Panc1 (cell line): ENCODE measurements around the gene BMP2. TPM values are rescaled to one million over a fixed set of nuclear protein-coding genes. Genes with fewer than 3 reads are reported as not detected.

Experiments
- ATAC-seq: fragments of 200-7000 bp; cut with Tn5 transposase; 2 replicates; pipeline ENCODE4 v1.9.1; 2020; ENCODE audit warnings: mild to moderate bottlenecking, moderate library complexity
- BruUV-seq: library from RNA; stranded (reverse); fragments of 400-500 nt; replicated peaks from 2 replicates; lab custom pipeline; 2021; lab: Mats Ljungman, UMichigan
- CTCF ChIA-PET: fragments of 300-600 bp; sonication (Branson Sonifier 250); formaldehyde crosslinking; loops from one replicate; lab custom pipeline; 2022; ENCODE audit warnings: antibody characterized with exemption; lab: Charles Lee
- POLR2A ChIA-PET: fragments of 300-600 bp; sonication (Branson Sonifier 250); formaldehyde crosslinking; loops from one replicate; lab custom pipeline; 2022; ENCODE audit warnings: antibody characterized with exemption; lab: Charles Lee
- DNase-seq: peaks from one replicate; pipeline ENCODE4 v3.0.0-alpha.2; 2010; ENCODE audit warnings: low read depth, low spot score
- H3K27ac ChIP-seq: 2 replicates; pipeline ENCODE4 v1.5.1; 2011; ENCODE audit warnings: mild to moderate bottlenecking, low read length, inconsistent platforms
- H3K27me3 ChIP-seq: fragments of 200-500 bp; sonication (Bioruptor generic); 2 replicates; pipeline ENCODE4 v1.6.0; 2014; ENCODE audit warnings: low read length, inconsistent platforms; ENCODE audit not compliant: control insufficient read depth, insufficient read depth
- H3K36me3 ChIP-seq: fragments of 200-500 bp; sonication (Bioruptor generic); 2 replicates; pipeline ENCODE4 v1.5.1; 2014; ENCODE audit warnings: inconsistent platforms, mild to moderate bottlenecking, low read length, moderate library complexity; ENCODE audit not compliant: control insufficient read depth, insufficient read depth
- H3K4me1 ChIP-seq: 2 replicates; pipeline ENCODE4 v1.5.1; 2011; ENCODE audit warnings: inconsistent platforms, mild to moderate bottlenecking, low read length, moderate library complexity; ENCODE audit not compliant: control insufficient read depth, insufficient read depth
- H3K4me3 ChIP-seq, 2 experiments: 2 replicates each; pipeline ENCODE4 v1.5.1; 2011 to 2012; ENCODE audit warnings: low read depth in 2 of 2, low read length in 2 of 2, mild to moderate bottlenecking in 2 of 2, inconsistent platforms in 1 of 2, moderate library complexity in 1 of 2
- H3K9me3 ChIP-seq: fragments of 200-500 bp; sonication (Bioruptor generic); 2 replicates; pipeline ENCODE4 v1.5.1; 2014; ENCODE audit warnings: low read depth, mild to moderate bottlenecking, inconsistent platforms, low read length, moderate library complexity; ENCODE audit not compliant: control insufficient read depth, insufficient read depth
- POLR2AphosphoS5 ChIP-seq: IDR thresholded peaks from 2 replicates; pipeline ENCODE4 v1.6.1; 2012; ENCODE audit warnings: mild to moderate bottlenecking, low read depth, low read length, moderate library complexity
- REST ChIP-seq, 2 experiments: IDR thresholded peaks; 2 replicates each; pipeline ENCODE4 v1.6.1; 2011 to 2012; ENCODE audit warnings: low read depth in 2 of 2, control low read depth in 1 of 2, low read length in 1 of 2, mild to moderate bottlenecking in 1 of 2, moderate library complexity in 1 of 2; ENCODE audit not compliant: insufficient read depth in 1 of 2
- SIN3A ChIP-seq: IDR thresholded peaks from 2 replicates; pipeline ENCODE4 v1.6.1; 2012; ENCODE audit warnings: low read depth, mild to moderate bottlenecking, low read length, moderate library complexity, borderline replicate concordance; ENCODE audit not compliant: insufficient read depth
- in situ Hi-C: cut with HindIII; loops from 2 replicates; pipeline ENCODE4 v1.10.0; 2016; ENCODE audit warnings: low sequenced_read_pairs, low pct_unique_long_range_greater_than_20kb
- intact Hi-C: fragments of 100-400 bp; cut with micrococcal nuclease; formaldehyde crosslinking; loops from one replicate; pipeline ENCODE4 v1.10.0; 2022; ENCODE audit not compliant: unreplicated experiment
- total RNA-seq: library from RNA; stranded (reverse); gene quantifications from one replicate; pipeline ENCODE4 v1.2.1, GENCODE V29; 2021; ENCODE audit not compliant: unreplicated experiment

The BMP2 gene
- total RNA-seq, 1 experiment from 2014 or later, result 0.23 TPM

DNA sequence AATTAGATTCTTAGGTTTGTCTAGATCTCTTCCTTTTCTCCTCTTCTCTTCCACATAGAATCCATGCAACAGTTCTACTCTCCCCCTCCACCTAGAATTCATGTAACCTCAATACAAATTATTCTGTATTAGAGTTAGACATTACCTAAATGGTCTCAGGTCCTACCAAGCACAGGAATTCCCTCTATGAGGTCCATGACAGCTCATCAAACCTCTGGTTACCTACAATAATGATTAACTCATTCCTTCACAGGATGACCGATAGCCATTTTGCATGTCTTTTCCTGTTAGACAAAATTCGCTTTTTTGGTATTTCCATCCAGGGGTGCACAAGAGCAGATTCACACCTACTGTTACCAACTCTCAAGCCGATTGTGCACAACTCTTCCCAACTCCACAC lies 27.4 kb upstream of the BMP2 start:
- POLR2A ChIA-PET, result no interaction called here

DNA sequence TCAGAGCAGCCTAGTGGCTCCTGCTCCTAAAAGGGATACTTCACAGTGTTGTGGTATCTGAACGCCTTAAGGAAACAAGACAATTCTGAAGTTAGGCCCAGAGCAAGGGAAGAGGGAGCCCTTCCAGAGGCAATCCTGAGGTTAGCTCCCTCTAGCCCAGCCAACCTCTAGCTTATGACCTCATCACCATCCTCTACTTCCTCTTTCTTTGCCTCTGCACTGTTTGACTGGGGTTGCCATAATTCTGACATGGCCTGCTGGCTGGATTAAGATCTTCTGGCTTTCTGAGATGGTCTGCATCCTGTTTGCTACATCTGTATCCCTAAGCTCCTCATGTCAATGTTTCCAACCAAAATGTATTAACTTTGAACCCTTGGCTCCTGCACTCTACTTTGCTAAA lies 23.3 kb upstream of the BMP2 start:
- POLR2A ChIA-PET, result no interaction called here

More for the DNA sequence above, 27.4 kb upstream of the BMP2 start:
- no peak for ATAC-seq
- no peaks in the 10 kb centered on the region for H3K9me3 ChIP-seq
- CTCF ChIA-PET, result no interaction called here
- in situ Hi-C loops, result no loop called here
- no peak for DNase-seq
- no peaks in the 10 kb centered on the region for H3K27me3 ChIP-seq
- BruUV-seq, result no TSS peak
- H3K4me3 ChIP-seq, result no peak overlapping the region
- no peak overlapping the region for H3K27ac ChIP-seq
- TF ChIP-seq REST (IDR thresholded peaks at IDR 0.05; ENCODE audit: insufficient read depth in 1 of 2, low read depth in 2 of 2, low read length in 1 of 2) (no peak), POLR2AphosphoS5 (no peak), SIN3A (no peak)
- H3K4me1 ChIP-seq, result no peaks in the 10 kb centered on the region
- intact Hi-C loops, result no loop called here
- H3K36me3 ChIP-seq, result no peaks in the 10 kb centered on the region

More for the DNA sequence above, 23.3 kb upstream of the BMP2 start:
- in situ Hi-C loops, result no loop called here
- intact Hi-C loops, result no loop called here
- Histone ChIP-seq H3K9me3 (no peaks in the 10 kb centered on the region), H3K27me3 (no peaks in the 10 kb centered on the region), H3K4me1 (no peaks in the 10 kb centered on the region), H3K27ac (no peak overlapping the region), H3K36me3 (no peaks in the 10 kb centered on the region), H3K4me3 (no peak overlapping the region)
- CTCF ChIA-PET, result no interaction called here
- DNase-seq (no peak), ATAC-seq (no peak)
- BruUV-seq, result no TSS peak
- TF ChIP-seq REST (IDR thresholded peaks at IDR 0.05; ENCODE audit: insufficient read depth in 1 of 2, low read depth in 2 of 2, low read length in 1 of 2) (no peak), POLR2AphosphoS5 (no peak)
